ENCODE results near the gene DPT.

GRCh38 chr1:168698453-168698852 lies 30.6 kb downstream of the DPT start:
- no peak for TF ChIP-seq CTCF (IDR thresholded peaks at IDR 0.05 in 2 of 3, conservative IDR thresholded peaks at IDR 0.05 in 1 of 3; ENCODE audit: control insufficient read depth in 2 of 3, extremely low read depth in 1 of 3, insufficient read depth in 1 of 3, low read depth in 3 of 3, low read length in 3 of 3)
- TF ChIP-seq ZBTB11 (CRISPR knock-in tag; IDR thresholded peaks at IDR 0.05): no peak
- TF ChIP-seq NKRF (conservative IDR thresholded peaks at IDR 0.05): no peak
- no peak for TF ChIP-seq CREB1 (IDR thresholded peaks at IDR 0.05; ENCODE audit: low read depth)
- no peak for TF ChIP-seq TCF3 (IDR thresholded peaks at IDR 0.05; ENCODE audit: borderline replicate concordance, insufficient read depth, low read depth, low read length)
- no peak for TF ChIP-seq REST (IDR thresholded peaks at IDR 0.05; ENCODE audit: low read depth, low read length)
- no peak for TF ChIP-seq MYC (IDR thresholded peaks at IDR 0.05; ENCODE audit: insufficient read depth, insufficient read length, insufficient replicate concordance, low read length, severe bottlenecking)
- no peak for TF ChIP-seq POU2F2 (IDR thresholded peaks at IDR 0.05; ENCODE audit: borderline replicate concordance, low read depth, low read length)
